GM21381 (cell line): Measurements from ENCODE around the gene IFNAR2.
"Not testable (repeated sequence)": the region's sequence is repeated elsewhere in the genome, so short reads cannot be mapped to it uniquely, and the experiment has no call there.

Experiments
- ATAC-seq: cut with Tn5 transposase; IDR thresholded peaks from one replicate; pipeline ENCODE4 v1.9.1; 2021; ENCODE audit warnings: mild to moderate bottlenecking, moderate library complexity; ENCODE audit not compliant: unreplicated experiment

Gene IFNAR2

GRCh38 chr21:33212159-33212851 lies 17.4 kb upstream of the IFNAR2 start:
- ATAC-seq, result no peak

GRCh38 chr21:33214056-33214455 lies 15.7 kb upstream of the IFNAR2 start:
- no peak for ATAC-seq

- no peak for ATAC-seq
These were observed 12.6 kb upstream of the IFNAR2 start for GRCh38 chr21:33217138-33217520.

- ATAC-seq, result no peak
These were observed 10.4 kb upstream of the IFNAR2 start for GRCh38 chr21:33219300-33219699.

- ATAC-seq, result no peak
These were observed 9.8 kb upstream of the IFNAR2 start for GRCh38 chr21:33219954-33220353.

- not testable (repeated sequence) for ATAC-seq
These were observed 4.4 kb upstream of the IFNAR2 start for GRCh38 chr21:33225376-33225775.

GRCh38 chr21:33228455-33228854 lies 1.3 kb upstream of the IFNAR2 start:
- ATAC-seq, result no peak

GRCh38 chr21:33229099-33229783 lies 497 bp upstream of the IFNAR2 start:
- no peak for ATAC-seq

GRCh38 chr21:33230545-33231324 lies 997 bp downstream of the IFNAR2 start:
- ATAC-seq, result peak; percentile 24

- ATAC-seq, result no peak
These were observed 1.8 kb downstream of the IFNAR2 start for GRCh38 chr21:33231526-33231925.

GRCh38 chr21:33232291-33233034 lies 2.7 kb downstream of the IFNAR2 start:
- ATAC-seq, result no peak

- no peak for ATAC-seq
These were observed 5.1 kb downstream of the IFNAR2 start for GRCh38 chr21:33234635-33235520.

GRCh38 chr21:33236013-33236686 lies 6.4 kb downstream of the IFNAR2 start:
- no peak for ATAC-seq

GRCh38 chr21:33236766-33237165 lies 7.0 kb downstream of the IFNAR2 start:
- ATAC-seq, result no peak

GRCh38 chr21:33237486-33237885 lies 7.7 kb downstream of the IFNAR2 start:
- ATAC-seq, result no peak

- peak; percentile 9 for ATAC-seq
These were observed 8.4 kb downstream of the IFNAR2 start for GRCh38 chr21:33238146-33238545.

GRCh38 chr21:33238565-33239255 lies 9.0 kb downstream of the IFNAR2 start:
- ATAC-seq, result peak; percentile 72

- not testable (repeated sequence) for ATAC-seq
These were observed 9.9 kb downstream of the IFNAR2 start for GRCh38 chr21:33239559-33240127.

GRCh38 chr21:33240404-33240803 lies 10.7 kb downstream of the IFNAR2 start:
- no peak for ATAC-seq
